GM23338 (cell line): ENCODE measurements around the gene ATP5PB. TPM values are rescaled to one million over a fixed set of nuclear protein-coding genes. Genes with fewer than 3 reads are reported as not detected.

Experiments
- ATAC-seq: fragments of 200-7000 bp; cut with Tn5 transposase; 3 replicates; pipeline ENCODE4 v1.9.1; 2020
- DNase-seq: peaks from one replicate; pipeline ENCODE4 v3.0.0-alpha.2; 2015; ENCODE audit warnings: low spot score
- H2AFZ ChIP-seq: fragments of 200-600 bp; sonication (generic); 2 replicates; pipeline ENCODE4 v1.8.0; 2016; ENCODE audit warnings: antibody characterized with exemption, mild to moderate bottlenecking, moderate library complexity
- H3F3A ChIP-seq: fragments of 200-600 bp; sonication (generic); replicated peaks from 2 replicates; pipeline ENCODE4 v1.8.0; 2017; ENCODE audit warnings: antibody characterized with exemption, mixed run types, low read depth
- H3K27ac ChIP-seq: fragments of 200-600 bp; sonication (generic); 2 replicates; pipeline ENCODE4 v1.6.1; 2016; ENCODE audit warnings: low read depth
- H3K27me3 ChIP-seq: fragments of 200-600 bp; sonication (generic); 2 replicates; pipeline ENCODE4 v1.8.0; 2016; ENCODE audit warnings: mild to moderate bottlenecking, mixed run types, moderate library complexity; ENCODE audit not compliant: insufficient read depth
- H3K36me3 ChIP-seq: fragments of 200-600 bp; sonication (generic); 2 replicates; pipeline ENCODE4 v1.8.0; 2016; ENCODE audit warnings: mild to moderate bottlenecking; ENCODE audit not compliant: insufficient read depth
- H3K4me1 ChIP-seq: fragments of 200-600 bp; sonication (generic); 2 replicates; pipeline ENCODE4 v1.8.0; 2016; ENCODE audit warnings: mild to moderate bottlenecking, moderate library complexity; ENCODE audit not compliant: insufficient read depth
- H3K4me2 ChIP-seq: fragments of 200-600 bp; sonication (generic); 2 replicates; pipeline ENCODE4 v1.7.1; 2017; ENCODE audit warnings: mixed run types
- H3K4me3 ChIP-seq: fragments of 200-600 bp; sonication (generic); 2 replicates; pipeline ENCODE4 v1.6.1; 2016; ENCODE audit warnings: mixed run types
- H3K79me2 ChIP-seq: fragments of 200-600 bp; sonication (generic); replicated peaks from 2 replicates; pipeline ENCODE4 v1.8.0; 2017; ENCODE audit warnings: mild to moderate bottlenecking; ENCODE audit not compliant: insufficient read depth
- H3K9me2 ChIP-seq: fragments of 200-600 bp; sonication (generic); 2 replicates; pipeline ENCODE4 v1.8.0; 2017; ENCODE audit not compliant: insufficient read depth
- H4K20me1 ChIP-seq: fragments of 200-600 bp; sonication (generic); replicated peaks from 2 replicates; pipeline ENCODE4 v1.8.0; 2017; ENCODE audit warnings: mild to moderate bottlenecking; ENCODE audit not compliant: insufficient read depth
- H3K27ac Mint-ChIP-seq: 2 replicates; pipeline ENCODE4 v1.8.0; 2020; ENCODE audit warnings: inconsistent platforms, mild to moderate bottlenecking, moderate library complexity, mixed read lengths
- H3K27me3 Mint-ChIP-seq: 3 replicates; pipeline ENCODE4 v1.8.0; 2022; ENCODE audit warnings: low read depth, mild to moderate bottlenecking, moderate library complexity, mixed read lengths, inconsistent platforms; ENCODE audit not compliant: insufficient read depth, poor library complexity
- H3K36me3 Mint-ChIP-seq: 3 replicates; pipeline ENCODE4 v1.8.0; 2021; ENCODE audit warnings: low read depth, mild to moderate bottlenecking, inconsistent platforms, moderate library complexity, mixed read lengths
- H3K4me1 Mint-ChIP-seq: 3 replicates; pipeline ENCODE4 v1.8.0; 2020; ENCODE audit warnings: mild to moderate bottlenecking, inconsistent platforms, mixed read lengths
- H3K4me3 Mint-ChIP-seq: 3 replicates; pipeline ENCODE4 v1.8.0; 2021; ENCODE audit warnings: moderate library complexity, mild to moderate bottlenecking, inconsistent platforms, mixed read lengths
- H3K9me3 Mint-ChIP-seq: 3 replicates; pipeline ENCODE4 v1.8.0; 2020; ENCODE audit warnings: moderate library complexity, mild to moderate bottlenecking, inconsistent platforms, mixed read lengths
- CREB1 ChIP-seq: fragments of 250-450 bp; sonication (Bioruptor Pico); IDR thresholded peaks from 2 replicates; pipeline ENCODE4 v1.5.0; 2020; ENCODE audit warnings: low read depth, mild to moderate bottlenecking, moderate library complexity
- CTCF ChIP-seq, 2 experiments: fragments of 200-600 bp in 1 of 2; sonication (generic) in 1 of 2; conservative IDR thresholded peaks; 2 replicates each; pipeline versions ENCODE4 v1.5.1 to v1.6.1; 2016 to 2017; ENCODE audit warnings: antibody characterized with exemption in 2 of 2, low read depth in 2 of 2, mild to moderate bottlenecking in 2 of 2, moderate library complexity in 1 of 2
- ETS1 ChIP-seq: IDR thresholded peaks from 2 replicates; pipeline ENCODE4 v1.6.1; 2016; ENCODE audit warnings: antibody characterized with exemption
- JUNB ChIP-seq: IDR thresholded peaks from one replicate; pipeline ENCODE4 v1.6.1; 2016; ENCODE audit warnings: antibody characterized with exemption; ENCODE audit not compliant: unreplicated experiment
- polyA plus RNA-seq: library from polyadenylated mRNA; unstranded; fragments of >200 nt; fragmentation: Nextera tagmentation; extraction: Ambion mirVana; gene quantifications from 2 replicates; pipeline ENCODE4 v1.2.1, GENCODE V29; 2016
- total RNA-seq: library from RNA; depleted of rRNA; stranded (reverse); fragments of >200 nt; shearing (Covaris generic); gene quantifications from 2 replicates; pipeline ENCODE4 v1.2.3, GENCODE V29; 2014
- TF ChIP-seq, protein P1 (sequence below): fragments of 250-450 bp; sonication (Bioruptor Pico); IDR thresholded peaks from 2 replicates; pipeline ENCODE4 v1.5.0; 2020; ENCODE audit warnings: mild to moderate bottlenecking, moderate library complexity

The ATP5PB gene
- total and polyA plus RNA-seq, 2 experiments from 2014 or later: 279 to 300 TPM

DNA sequence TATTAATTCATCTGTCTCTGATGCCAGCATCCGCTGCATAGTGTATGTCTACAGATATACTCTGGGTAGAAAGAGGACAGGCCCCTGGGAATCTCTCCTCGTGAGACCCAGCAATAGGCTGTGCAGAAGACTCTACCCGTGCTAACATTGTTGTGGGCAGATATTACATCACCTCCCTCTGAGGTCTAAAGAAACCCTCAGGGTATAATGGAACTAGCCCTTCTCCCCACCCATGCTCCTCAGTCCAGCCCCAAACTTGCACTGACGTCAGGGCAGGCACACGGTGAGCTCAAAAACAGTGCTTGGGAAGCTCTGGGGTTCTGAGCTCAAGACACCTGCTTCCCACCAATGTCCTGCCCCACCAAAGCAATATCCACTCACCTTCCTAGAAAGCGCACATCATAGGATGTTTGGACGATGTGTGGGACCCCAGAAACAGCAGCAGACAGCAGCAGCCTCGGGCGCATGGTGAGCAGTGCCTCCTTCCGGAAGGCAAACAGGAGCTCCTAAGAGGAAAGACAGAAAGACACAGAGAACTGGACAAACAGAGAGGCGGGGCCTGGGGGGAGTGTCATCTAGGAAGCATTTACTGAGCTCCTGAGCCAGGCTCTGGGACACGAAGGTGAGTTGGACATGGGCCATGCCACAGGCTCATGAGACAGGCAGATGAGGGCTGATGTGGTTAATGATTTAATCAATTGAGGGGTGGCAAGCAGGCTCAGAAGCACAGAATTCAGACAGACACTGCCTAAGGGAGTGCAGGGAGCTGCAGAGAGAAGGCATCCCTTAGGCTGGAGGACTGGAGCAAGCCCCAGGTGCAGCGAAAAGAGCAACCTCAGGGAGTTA lies 26.5 kb upstream of the ATP5PB start:
- Mint-ChIP-seq H3K27me3 (peaks cover 4% of the 10 kb centered on the region), H3K9me3 (no peaks in the 10 kb centered on the region), H3K4me3 (no peak overlapping the region), H3K36me3 (no peaks in the 10 kb centered on the region), H3K4me1 (no peaks in the 10 kb centered on the region; the same call in 2 of the 3 replicates), H3K27ac (no peak overlapping the region)
- H3K4me2 ChIP-seq: no peak overlapping the region
- H3K27ac ChIP-seq: no peak overlapping the region
- H2AFZ ChIP-seq: no peak overlapping the region
- H3K27me3 ChIP-seq: no peaks in the 10 kb centered on the region
- H4K20me1 ChIP-seq: no peaks in the 10 kb centered on the region; the same call in 1 of the 2 replicates
- DNase-seq (no peak), ATAC-seq (no peak)
- H3K79me2 ChIP-seq: no peaks in the 10 kb centered on the region
- no peak overlapping the region for H3K4me3 ChIP-seq
- TF ChIP-seq, protein P1, sequence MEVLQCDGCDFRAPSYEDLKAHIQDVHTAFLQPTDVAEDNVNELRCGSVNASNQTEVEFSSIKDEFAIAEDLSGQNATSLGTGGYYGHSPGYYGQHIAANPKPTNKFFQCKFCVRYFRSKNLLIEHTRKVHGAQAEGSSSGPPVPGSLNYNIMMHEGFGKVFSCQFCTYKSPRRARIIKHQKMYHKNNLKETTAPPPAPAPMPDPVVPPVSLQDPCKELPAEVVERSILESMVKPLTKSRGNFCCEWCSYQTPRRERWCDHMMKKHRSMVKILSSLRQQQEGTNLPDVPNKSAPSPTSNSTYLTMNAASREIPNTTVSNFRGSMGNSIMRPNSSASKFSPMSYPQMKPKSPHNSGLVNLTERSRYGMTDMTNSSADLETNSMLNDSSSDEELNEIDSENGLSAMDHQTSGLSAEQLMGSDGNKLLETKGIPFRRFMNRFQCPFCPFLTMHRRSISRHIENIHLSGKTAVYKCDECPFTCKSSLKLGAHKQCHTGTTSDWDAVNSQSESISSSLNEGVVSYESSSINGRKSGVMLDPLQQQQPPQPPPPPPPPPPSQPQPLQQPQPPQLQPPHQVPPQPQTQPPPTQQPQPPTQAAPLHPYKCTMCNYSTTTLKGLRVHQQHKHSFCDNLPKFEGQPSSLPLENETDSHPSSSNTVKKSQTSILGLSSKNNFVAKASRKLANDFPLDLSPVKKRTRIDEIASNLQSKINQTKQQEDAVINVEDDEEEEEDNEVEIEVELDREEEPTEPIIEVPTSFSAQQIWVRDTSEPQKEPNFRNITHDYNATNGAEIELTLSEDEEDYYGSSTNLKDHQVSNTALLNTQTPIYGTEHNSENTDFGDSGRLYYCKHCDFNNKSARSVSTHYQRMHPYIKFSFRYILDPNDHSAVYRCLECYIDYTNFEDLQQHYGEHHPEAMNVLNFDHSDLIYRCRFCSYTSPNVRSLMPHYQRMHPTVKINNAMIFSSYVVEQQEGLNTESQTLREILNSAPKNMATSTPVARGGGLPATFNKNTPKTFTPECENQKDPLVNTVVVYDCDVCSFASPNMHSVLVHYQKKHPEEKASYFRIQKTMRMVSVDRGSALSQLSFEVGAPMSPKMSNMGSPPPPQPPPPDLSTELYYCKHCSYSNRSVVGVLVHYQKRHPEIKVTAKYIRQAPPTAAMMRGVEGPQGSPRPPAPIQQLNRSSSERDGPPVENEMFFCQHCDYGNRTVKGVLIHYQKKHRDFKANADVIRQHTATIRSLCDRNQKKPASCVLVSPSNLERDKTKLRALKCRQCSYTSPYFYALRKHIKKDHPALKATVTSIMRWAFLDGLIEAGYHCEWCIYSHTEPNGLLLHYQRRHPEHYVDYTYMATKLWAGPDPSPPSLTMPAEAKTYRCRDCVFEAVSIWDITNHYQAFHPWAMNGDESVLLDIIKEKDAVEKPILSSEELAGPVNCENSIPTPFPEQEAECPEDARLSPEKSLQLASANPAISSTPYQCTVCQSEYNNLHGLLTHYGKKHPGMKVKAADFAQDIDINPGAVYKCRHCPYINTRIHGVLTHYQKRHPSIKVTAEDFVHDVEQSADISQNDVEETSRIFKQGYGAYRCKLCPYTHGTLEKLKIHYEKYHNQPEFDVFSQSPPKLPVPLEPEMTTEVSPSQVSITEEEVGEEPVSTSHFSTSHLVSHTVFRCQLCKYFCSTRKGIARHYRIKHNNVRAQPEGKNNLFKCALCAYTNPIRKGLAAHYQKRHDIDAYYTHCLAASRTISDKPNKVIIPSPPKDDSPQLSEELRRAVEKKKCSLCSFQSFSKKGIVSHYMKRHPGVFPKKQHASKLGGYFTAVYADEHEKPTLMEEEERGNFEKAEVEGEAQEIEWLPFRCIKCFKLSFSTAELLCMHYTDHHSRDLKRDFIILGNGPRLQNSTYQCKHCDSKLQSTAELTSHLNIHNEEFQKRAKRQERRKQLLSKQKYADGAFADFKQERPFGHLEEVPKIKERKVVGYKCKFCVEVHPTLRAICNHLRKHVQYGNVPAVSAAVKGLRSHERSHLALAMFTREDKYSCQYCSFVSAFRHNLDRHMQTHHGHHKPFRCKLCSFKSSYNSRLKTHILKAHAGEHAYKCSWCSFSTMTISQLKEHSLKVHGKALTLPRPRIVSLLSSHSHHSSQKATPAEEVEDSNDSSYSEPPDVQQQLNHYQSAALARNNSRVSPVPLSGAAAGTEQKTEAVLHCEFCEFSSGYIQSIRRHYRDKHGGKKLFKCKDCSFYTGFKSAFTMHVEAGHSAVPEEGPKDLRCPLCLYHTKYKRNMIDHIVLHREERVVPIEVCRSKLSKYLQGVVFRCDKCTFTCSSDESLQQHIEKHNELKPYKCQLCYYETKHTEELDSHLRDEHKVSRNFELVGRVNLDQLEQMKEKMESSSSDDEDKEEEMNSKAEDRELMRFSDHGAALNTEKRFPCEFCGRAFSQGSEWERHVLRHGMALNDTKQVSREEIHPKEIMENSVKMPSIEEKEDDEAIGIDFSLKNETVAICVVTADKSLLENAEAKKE (CRISPR knock-in tag): no peak
- no peak for TF ChIP-seq JUNB
- TF ChIP-seq CTCF (conservative IDR thresholded peaks at IDR 0.05; ENCODE audit: low read depth in 2 of 2): no peak
- TF ChIP-seq ETS1: no peak
- no peak for TF ChIP-seq CREB1 (CRISPR knock-in tag)
- H3K4me1 ChIP-seq: no peaks in the 10 kb centered on the region
- no peaks in the 10 kb centered on the region for H3F3A ChIP-seq
- H3K9me2 ChIP-seq: no peaks in the 10 kb centered on the region
- H3K36me3 ChIP-seq: no peaks in the 10 kb centered on the region
